GM06990 (cell line): Measurements from ENCODE around the gene ORMDL2.

ENCODE experiments used
- DNase-seq: peaks from one replicate; pipeline ENCODE4 v3.0.0-alpha.2; 2011; ENCODE audit not compliant: insufficient read length; ENCODE audit errors: extremely low read depth
- H3K27me3 ChIP-seq: replicated peaks from 2 replicates; pipeline ENCODE4 v1.6.0; 2011; ENCODE audit warnings: low read length; ENCODE audit not compliant: control insufficient read depth, insufficient read depth
- H3K36me3 ChIP-seq: 2 replicates; pipeline ENCODE4 v1.5.1; 2011; ENCODE audit warnings: low read length; ENCODE audit not compliant: control insufficient read depth, insufficient read depth
- H3K4me3 ChIP-seq: replicated peaks from 2 replicates; pipeline ENCODE4 v1.5.1; 2011; ENCODE audit warnings: low read depth, mild to moderate bottlenecking, control low read depth, low read length
- CTCF ChIP-seq: IDR thresholded peaks from 2 replicates; pipeline ENCODE4 v1.5.1; 2011; ENCODE audit warnings: low read length, control low read depth, mild to moderate bottlenecking, inconsistent platforms; ENCODE audit not compliant: insufficient read depth, poor library complexity, severe bottlenecking

Gene ORMDL2, protein sequence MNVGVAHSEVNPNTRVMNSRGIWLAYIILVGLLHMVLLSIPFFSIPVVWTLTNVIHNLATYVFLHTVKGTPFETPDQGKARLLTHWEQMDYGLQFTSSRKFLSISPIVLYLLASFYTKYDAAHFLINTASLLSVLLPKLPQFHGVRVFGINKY

GRCh38 chr12:55817345-55818139 is at the start of gene ORMDL2, which contains the start of gene SARNP:
ORMDL2 (plus strand) TSS chr12:55818041; CDS start chr12:55819000, 959 bp downstream.
SARNP (minus strand) TSS chr12:55817724; CDS start chr12:55817701, 23 bp downstream.
- TF ChIP-seq CTCF, result no peak
- no peaks in the 10 kb centered on the region for H3K27me3 ChIP-seq
- H3K36me3 ChIP-seq, result peaks cover 13% of the 10 kb centered on the region
- DNase-seq, result peak; percentile 91
- H3K4me3 ChIP-seq, result peak within 1 kb of the TSS; percentile 95

GRCh38 chr12:55771736-55772135 is 46.1 kb upstream of the ORMDL2 start:
- no peak overlapping the region for H3K4me3 ChIP-seq
- no peak for DNase-seq
- no peaks in the 10 kb centered on the region; the same call in none of the 2 replicates for H3K36me3 ChIP-seq
- no peak for TF ChIP-seq CTCF
- H3K27me3 ChIP-seq, result no peaks in the 10 kb centered on the region

DNA sequence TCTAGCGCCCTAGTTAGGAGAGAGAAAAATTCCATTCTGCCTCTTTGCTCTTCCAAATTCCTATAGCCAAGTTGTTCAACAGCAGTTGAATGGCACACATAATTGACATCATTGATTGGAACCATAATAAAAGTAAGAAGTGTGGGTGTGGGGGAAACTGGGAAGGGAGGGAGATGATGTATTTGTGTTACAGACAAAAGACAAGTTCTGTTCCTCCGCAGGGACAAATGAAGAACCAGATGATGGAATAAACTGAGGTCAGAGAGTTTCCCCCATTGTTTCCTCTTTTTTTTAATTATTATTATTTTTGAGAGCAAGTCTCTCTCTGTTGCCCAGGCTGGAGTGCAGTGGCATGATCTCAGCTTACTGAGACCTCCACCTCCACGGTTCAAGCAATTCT is 40.0 kb upstream of the ORMDL2 start:
- DNase-seq, result no peak
- Histone ChIP-seq H3K4me3 (no peak overlapping the region), H3K27me3 (no peaks in the 10 kb centered on the region), H3K36me3 (peaks cover 2% of the 10 kb centered on the region)
- no peak for TF ChIP-seq CTCF

DNA sequence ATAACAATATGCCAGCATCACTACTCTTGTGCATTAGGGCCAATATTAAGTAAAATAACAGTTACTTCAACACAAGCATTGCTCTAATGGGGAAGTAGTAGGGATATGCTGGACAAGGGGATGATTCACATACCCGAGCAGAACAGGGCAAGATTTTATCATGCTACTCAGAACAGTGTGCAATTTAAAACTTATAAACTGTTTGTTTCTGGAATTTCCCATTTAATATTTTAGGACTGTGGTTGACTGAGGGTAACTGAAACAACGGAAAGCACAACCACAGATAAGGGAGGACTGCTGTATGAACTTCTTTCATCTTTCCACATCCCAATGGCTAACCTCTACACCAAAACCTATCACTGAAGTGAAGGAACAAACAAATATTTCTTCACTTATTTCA is 37.2 kb upstream of the ORMDL2 start:
- no peak for DNase-seq
- no peak for TF ChIP-seq CTCF
- peaks cover 5% of the 10 kb centered on the region for H3K36me3 ChIP-seq

DNA sequence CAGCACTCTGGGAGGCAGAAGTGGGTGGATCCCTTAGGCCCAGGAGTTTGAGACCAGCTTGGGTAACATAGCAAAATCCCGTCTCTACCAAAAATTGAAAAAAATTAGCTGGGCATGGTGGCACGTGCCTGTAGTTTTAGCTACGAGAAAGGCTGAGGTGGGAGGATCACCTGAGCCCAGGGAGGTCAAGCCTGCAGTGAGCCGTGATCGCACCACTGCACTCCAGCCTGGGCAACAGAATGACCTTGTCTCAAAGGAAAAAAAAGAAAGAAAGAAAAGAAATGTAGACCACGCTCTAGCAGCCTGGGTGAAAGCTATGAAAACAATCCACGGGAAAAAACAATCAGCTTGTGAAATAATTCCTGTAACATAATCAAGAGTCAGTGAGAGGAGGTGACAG is 29.3 kb upstream of the ORMDL2 start:
- H3K4me3 ChIP-seq, result no peak overlapping the region
- no peak for TF ChIP-seq CTCF
- no peak for DNase-seq
- no peaks in the 10 kb centered on the region for H3K27me3 ChIP-seq
- H3K36me3 ChIP-seq, result peaks cover 18% of the 10 kb centered on the region

More for the DNA sequence above, 37.2 kb upstream of the ORMDL2 start:
- Histone ChIP-seq H3K4me3 (no peak overlapping the region), H3K27me3 (no peaks in the 10 kb centered on the region)

DNA sequence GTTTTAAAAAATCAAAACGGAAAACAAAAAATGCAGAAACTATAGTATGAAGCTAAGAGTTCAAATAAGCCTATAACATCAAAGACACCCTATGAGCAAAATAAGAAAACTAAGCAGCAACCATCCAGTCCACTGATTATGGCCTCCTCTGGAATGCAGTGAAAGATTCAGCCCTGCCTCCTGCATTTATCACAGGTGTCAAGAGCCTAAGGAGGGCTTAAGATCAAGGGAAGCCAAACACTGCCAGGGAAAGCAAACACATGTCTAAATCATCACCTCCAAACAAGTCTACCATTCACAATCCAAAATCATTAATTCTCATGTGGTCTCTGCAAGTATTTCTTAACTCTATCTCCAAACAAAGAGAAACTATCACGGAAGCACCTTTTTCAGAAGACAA is 28.7 kb upstream of the ORMDL2 start:
- DNase-seq, result no peak
- no peak overlapping the region for H3K4me3 ChIP-seq
- peaks cover 18% of the 10 kb centered on the region for H3K36me3 ChIP-seq
- no peak for TF ChIP-seq CTCF
- no peaks in the 10 kb centered on the region for H3K27me3 ChIP-seq
